OCI-LY7 (cell line): ENCODE data around the gene CCDC85B. TPM values are rescaled to one million over a fixed set of nuclear protein-coding genes. Genes with fewer than 3 reads are reported as not detected.

Experiments
- BruUV-seq: library from RNA; stranded (reverse); fragments of 400-500 nt; replicated peaks from 2 replicates; lab custom pipeline; 2021; lab: Mats Ljungman, UMichigan
- CTCF ChIA-PET: fragments of 300-600 bp; sonication (Branson Sonifier 250); formaldehyde crosslinking; loops from one replicate; lab custom pipeline; 2022; ENCODE audit warnings: antibody characterized with exemption; ENCODE audit not compliant: unreplicated experiment; lab: Charles Lee
- POLR2A ChIA-PET: fragments of 300-600 bp; sonication (Branson Sonifier 250); formaldehyde crosslinking; loops from one replicate; lab custom pipeline; 2022; ENCODE audit warnings: antibody characterized with exemption; lab: Charles Lee
- DNase-seq: peaks from one replicate; pipeline ENCODE4 v3.0.0-alpha.2; 2015; ENCODE audit warnings: low spot score
- H2AFZ ChIP-seq: fragments of 200-600 bp; sonication (generic), shearing (Covaris generic); 2 replicates; pipeline ENCODE4 v1.6.1; 2014; ENCODE audit warnings: mild to moderate bottlenecking, antibody characterized with exemption, low read length, moderate library complexity
- H3K27ac ChIP-seq: fragments of 200-600 bp; sonication (generic); 2 replicates; pipeline ENCODE4 v1.5.1; 2014; ENCODE audit warnings: mixed run types, low read depth, mild to moderate bottlenecking, moderate library complexity, low read length, inconsistent platforms; ENCODE audit not compliant: poor library complexity, severe bottlenecking
- H3K36me3 ChIP-seq: fragments of 200-600 bp; sonication (generic); 2 replicates; pipeline ENCODE4 v1.6.1; 2014; ENCODE audit warnings: mild to moderate bottlenecking, antibody characterized with exemption, low read length, moderate library complexity, mixed read lengths; ENCODE audit not compliant: insufficient read depth
- H3K4me1 ChIP-seq: fragments of 200-600 bp; sonication (generic); 2 replicates; pipeline ENCODE4 v1.5.1; 2014; ENCODE audit warnings: mild to moderate bottlenecking, low read length; ENCODE audit not compliant: insufficient read depth, poor library complexity, severe bottlenecking
- H3K4me2 ChIP-seq: fragments of 200-600 bp; sonication (generic); 2 replicates; pipeline ENCODE4 v1.6.1; 2014; ENCODE audit warnings: mild to moderate bottlenecking, low read length
- H3K4me3 ChIP-seq: fragments of 200-600 bp; sonication (generic); 2 replicates; pipeline ENCODE4 v1.5.1; 2014; ENCODE audit warnings: mild to moderate bottlenecking, low read depth, low read length; ENCODE audit not compliant: poor library complexity, severe bottlenecking
- H3K79me2 ChIP-seq: fragments of 200-600 bp; sonication (generic); 2 replicates; pipeline ENCODE4 v1.6.1; 2016; ENCODE audit warnings: low read depth, mild to moderate bottlenecking, low read length, moderate library complexity, mixed read lengths; ENCODE audit not compliant: insufficient read depth
- H3K9me2 ChIP-seq: fragments of 200-600 bp; sonication (generic); 2 replicates; pipeline ENCODE4 v1.6.1; 2016; ENCODE audit warnings: mild to moderate bottlenecking, low read length, mixed read lengths; ENCODE audit not compliant: insufficient read depth
- H3K9me3 ChIP-seq: fragments of 200-600 bp; sonication (generic); 2 replicates; pipeline ENCODE4 v1.6.1; 2014; ENCODE audit warnings: mild to moderate bottlenecking, mixed run types, low read length, mixed read lengths
- H4K20me1 ChIP-seq: fragments of 200-600 bp; sonication (generic); 2 replicates; pipeline ENCODE4 v1.6.1; 2014; ENCODE audit warnings: mild to moderate bottlenecking, antibody characterized with exemption, low read length, moderate library complexity, mixed read lengths; ENCODE audit not compliant: insufficient read depth
- CTCF ChIP-seq: fragments of 200-600 bp; sonication (generic); conservative IDR thresholded peaks from 2 replicates; pipeline ENCODE4 v1.5.1; 2014; ENCODE audit warnings: mild to moderate bottlenecking, antibody characterized with exemption, low read length, moderate library complexity, mixed read lengths
- EZH2phosphoT487 ChIP-seq: fragments of 200-600 bp; sonication (generic); IDR thresholded peaks from 2 replicates; pipeline ENCODE4 v1.6.1; 2018; ENCODE audit warnings: low read depth, borderline replicate concordance, mild to moderate bottlenecking, mixed run types, antibody characterized with exemption, low read length, moderate library complexity, mixed read lengths
- intact Hi-C: fragments of 100-400 bp; cut with micrococcal nuclease; formaldehyde crosslinking; loops from one replicate; pipeline ENCODE4 v1.10.0; 2022; ENCODE audit not compliant: unreplicated experiment
- total RNA-seq, 2 experiments: library from RNA; depleted of rRNA in 1 of 2; stranded (reverse); fragments of >200 nt in 1 of 2; shearing (Covaris generic) in 1 of 2; gene quantifications; 2 replicates each; pipeline ENCODE4 v1.2.3, GENCODE V29; 2014 to 2022

Gene CCDC85B
- total RNA-seq, 2 experiments from 2014 or later, result 64.1 to 76.7 TPM

GRCh38 chr11:65900125-65900898 lies 9.8 kb downstream of the CCDC85B start, which contains the start of gene FOSL1:
Gene FOSL1 (minus strand): TSS chr11:65900388. CDS start chr11:65900339, 49 bp downstream.
- Histone ChIP-seq H4K20me1 (no peaks in the 10 kb centered on the region), H3K79me2 (no peaks in the 10 kb centered on the region), H3K36me3 (no peaks in the 10 kb centered on the region), H2AFZ (no peak within 1 kb of the TSS), H3K9me2 (no peaks in the 10 kb centered on the region), H3K27ac (no peak within 1 kb of the TSS), H3K9me3 (no peaks in the 10 kb centered on the region), H3K4me2 (peak within 1 kb of the TSS; percentile 80), H3K4me3 (peak within 1 kb of the TSS; percentile 65), H3K4me1 (peaks cover 20% of the 10 kb centered on the region)
- ChIA-PET CTCF (no interaction called here), POLR2A (interaction anchor here (1.0 to 2.3 kb wide), 2 partner anchors 10 to 15 kb away, joined by 4 to 5 read pairs; partner anchors contain the start of gene CCDC85B)
- DNase-seq, result peak; percentile 68
- TF ChIP-seq CTCF, result no peak
- TF ChIP-seq EZH2phosphoT487, result no peak
- intact Hi-C loops, result loop anchor here (2.0 kb wide), 1 partner anchor 18 kb away; the partner anchor contains the start of genes C11orf68 and DRAP1
- BruUV-seq, result no TSS peak

- Histone ChIP-seq H3K4me3 (no peak overlapping the region), H3K4me1 (peaks cover 20% of the 10 kb centered on the region), H3K4me2 (peak overlapping the region; percentile 80), H3K79me2 (no peaks in the 10 kb centered on the region), H3K9me3 (no peaks in the 10 kb centered on the region), H2AFZ (no peak overlapping the region), H3K27ac (no peak overlapping the region), H4K20me1 (no peaks in the 10 kb centered on the region), H3K36me3 (no peaks in the 10 kb centered on the region), H3K9me2 (no peaks in the 10 kb centered on the region)
- no peak for TF ChIP-seq EZH2phosphoT487
- TF ChIP-seq CTCF, result no peak
- ChIA-PET POLR2A (interaction anchor here (0.8 to 2.3 kb wide), 4 partner anchors 9 to 15 kb away, joined by 3 to 5 read pairs (median 4); partner anchors contain the start of gene CCDC85B), CTCF (interaction anchor here (1.1 kb wide), 1 partner anchor 11 kb away, joined by 3 read pairs; the partner anchor contains the start of gene CCDC85B)
- intact Hi-C loops, result loop anchor here (2.0 kb wide), 1 partner anchor 18 kb away; the partner anchor contains the start of genes C11orf68 and DRAP1
- BruUV-seq, result no TSS peak
- no peak for DNase-seq
Observed at GRCh38 chr11:65900899-65901180, 10.4 kb downstream of the CCDC85B start.

GRCh38 chr11:65903068-65903481 lies 12.6 kb downstream of the CCDC85B start:
- Histone ChIP-seq H3K9me3 (no peaks in the 10 kb centered on the region), H3K4me3 (no peak overlapping the region), H3K4me2 (no peak overlapping the region), H3K36me3 (no peaks in the 10 kb centered on the region), H3K4me1 (peaks cover 20% of the 10 kb centered on the region), H2AFZ (no peak overlapping the region), H4K20me1 (no peaks in the 10 kb centered on the region), H3K79me2 (no peaks in the 10 kb centered on the region), H3K27ac (no peak overlapping the region), H3K9me2 (no peaks in the 10 kb centered on the region)
- BruUV-seq, result no TSS peak
- intact Hi-C loops, result no loop called here
- ChIA-PET CTCF (no interaction called here), POLR2A (no interaction called here)
- no peak for TF ChIP-seq EZH2phosphoT487
- no peak for TF ChIP-seq CTCF
- DNase-seq, result no peak
